Testis (tissue), 2 donors: ENCODE data around the gene ZNF177.

Experiments used
- CTCF ChIP-seq, 3 experiments: fragments of 450-650 bp in 2 of 3; fragments of 200-600 bp in 1 of 3; sonication (generic) in 1 of 3; IDR thresholded peaks; one replicate each; pipeline ENCODE4 v1.5.1; 2016 to 2019; ENCODE audit warnings: antibody characterized with exemption in 3 of 3, mild to moderate bottlenecking in 2 of 3, moderate library complexity in 1 of 3
- POLR2A ChIP-seq: fragments of 450-650 bp; IDR thresholded peaks from one replicate; pipeline ENCODE4 v1.6.1; 2017; ENCODE audit warnings: antibody characterized with exemption, mild to moderate bottlenecking, moderate library complexity

- no peak for TF ChIP-seq CTCF (IDR thresholded peaks at IDR 0.05)
- no peak for TF ChIP-seq POLR2A
These were observed 49.1 kb upstream of the ZNF177 start for GRCh38 chr19:9313756-9314155.
